MCF 10A (cell line): ENCODE results near the gene NAGPA. TPM values are rescaled to one million over a fixed set of nuclear protein-coding genes. Genes with fewer than 3 reads are reported as not detected.
"Not testable (repeated sequence)": the region's sequence is repeated elsewhere in the genome, so short reads cannot be mapped to it uniquely, and the experiment has no call there.

Experiments
- BruUV-seq: library from RNA; stranded (reverse); fragments of 400-500 nt; replicated peaks from 2 replicates; lab custom pipeline; 2021; lab: Mats Ljungman, UMichigan
- CTCF ChIA-PET: fragments of 300-600 bp; sonication (Branson Sonifier 250); formaldehyde crosslinking; extraction: SDS; loops from one replicate; lab custom pipeline; 2021; ENCODE audit warnings: antibody characterized with exemption, inconsistent platforms; lab: Yijun Ruan, JAX
- POLR2A ChIA-PET: fragments of 300-600, 350-650 bp; sonication (Branson Sonifier 250); formaldehyde crosslinking; extraction: SDS; loops from one replicate; lab custom pipeline; 2020; ENCODE audit warnings: antibody characterized with exemption, inconsistent platforms; lab: Yijun Ruan, JAX
- DNase-seq: peaks from one replicate; pipeline ENCODE4 v3.0.0-alpha.2; 2018; ENCODE audit not compliant: unreplicated experiment
- H3K27ac Mint-ChIP-seq: one replicate; pipeline ENCODE4 v1.8.0; 2022; ENCODE audit warnings: mild to moderate bottlenecking, low read depth, mixed read lengths; ENCODE audit not compliant: unreplicated experiment
- H3K27me3 Mint-ChIP-seq: one replicate; pipeline ENCODE4 v1.8.0; 2022; ENCODE audit warnings: mixed read lengths; ENCODE audit not compliant: insufficient read depth, unreplicated experiment
- H3K36me3 Mint-ChIP-seq: one replicate; pipeline ENCODE4 v1.8.0; 2022; ENCODE audit warnings: mild to moderate bottlenecking, moderate library complexity, mixed read lengths; ENCODE audit not compliant: insufficient read depth, unreplicated experiment
- H3K4me1 Mint-ChIP-seq: one replicate; pipeline ENCODE4 v1.8.0; 2022; ENCODE audit warnings: mixed read lengths; ENCODE audit not compliant: insufficient read depth, unreplicated experiment
- H3K4me3 Mint-ChIP-seq: one replicate; pipeline ENCODE4 v1.8.0; 2022; ENCODE audit warnings: mild to moderate bottlenecking, moderate library complexity, mixed read lengths; ENCODE audit not compliant: unreplicated experiment
- H3K9me3 Mint-ChIP-seq: one replicate; pipeline ENCODE4 v1.8.0; 2022; ENCODE audit warnings: mixed read lengths; ENCODE audit not compliant: unreplicated experiment
- CTCF ChIP-seq: fragments of 200-600 bp; IDR thresholded peaks from one replicate; pipeline ENCODE4 v1.8.0; 2022; ENCODE audit warnings: antibody characterized with exemption, mild to moderate bottlenecking; ENCODE audit not compliant: unreplicated experiment
- intact Hi-C: fragments of 100-400 bp; cut with micrococcal nuclease; formaldehyde crosslinking; loops from 2 replicates; pipeline ENCODE4 v1.14.1; 2022
- total RNA-seq: library from RNA; stranded (reverse); gene quantifications from 2 replicates; pipeline ENCODE4 v1.2.3, GENCODE V29; 2022

Gene NAGPA
- total RNA-seq, 1 experiment from 2014 or later, result 4.9 TPM

DNA sequence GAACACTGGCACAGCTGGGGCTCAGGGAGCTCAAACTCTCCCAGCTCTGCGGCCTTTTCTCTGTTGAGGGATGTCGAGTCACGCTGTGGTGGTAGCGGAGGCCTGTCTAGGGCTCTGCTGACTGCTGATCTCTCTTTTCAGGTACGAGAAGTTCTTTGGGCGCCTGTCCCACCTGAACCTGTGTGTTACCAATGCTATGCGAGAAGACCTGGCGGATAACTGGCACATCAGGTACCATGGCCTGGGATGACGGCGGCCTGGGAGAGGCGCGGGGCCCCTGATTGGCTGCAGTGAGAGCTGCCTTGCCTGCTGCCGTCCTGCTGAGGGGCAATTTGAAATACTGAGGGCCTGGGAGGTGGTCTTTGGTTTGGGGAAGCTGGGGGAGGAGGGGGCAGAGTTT, 43.6 kb upstream of the NAGPA start:
- no peak for DNase-seq
- TF ChIP-seq CTCF, result no peak
- intact Hi-C loops, result no loop called here
- no TSS peak for BruUV-seq
- POLR2A ChIA-PET, result no interaction called here
- no peaks in the 10 kb centered on the region for H3K27me3 Mint-ChIP-seq
- H3K36me3 Mint-ChIP-seq, result peaks cover 53% of the 10 kb centered on the region
- no peaks in the 10 kb centered on the region for H3K9me3 Mint-ChIP-seq
- peaks cover 5% of the 10 kb centered on the region for H3K4me1 Mint-ChIP-seq
- H3K27ac Mint-ChIP-seq, result no peak overlapping the region
- CTCF ChIA-PET, result no interaction called here
- H3K4me3 Mint-ChIP-seq, result no peak overlapping the region

DNA sequence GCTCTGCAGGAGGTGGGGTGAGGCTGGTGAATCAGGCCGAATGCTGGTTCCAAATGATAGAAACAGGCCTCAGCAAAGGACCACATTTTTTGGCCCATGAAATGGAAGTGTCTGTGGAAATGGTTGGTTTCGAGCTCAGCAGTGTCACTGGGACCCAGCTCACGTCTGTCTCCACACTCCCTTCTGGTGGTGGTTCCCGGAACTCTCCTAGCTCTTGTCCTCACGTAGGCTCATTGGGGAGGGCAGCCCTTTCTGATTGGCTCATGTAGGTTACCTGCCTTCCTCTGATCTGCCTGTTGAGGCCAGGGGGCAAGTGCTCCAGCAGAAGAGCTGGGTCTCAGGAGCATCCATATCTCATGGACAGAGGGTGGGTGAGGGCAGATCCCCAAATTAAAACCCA, 41.9 kb upstream of the NAGPA start:
- POLR2A ChIA-PET, result no interaction called here
- no peaks in the 10 kb centered on the region for H3K27me3 Mint-ChIP-seq
- no peak for DNase-seq
- BruUV-seq, result no TSS peak
- CTCF ChIA-PET, result interaction anchor here (0.9 to 1.3 kb wide), 4 partner anchors 9 to 17 kb away, joined by 3 to 7 read pairs (median 4); no protein-coding TSS in a partner anchor
- peaks cover 40% of the 10 kb centered on the region for H3K36me3 Mint-ChIP-seq
- intact Hi-C loops, result no loop called here
- no peak overlapping the region for H3K27ac Mint-ChIP-seq
- H3K4me1 Mint-ChIP-seq, result peaks cover 5% of the 10 kb centered on the region
- TF ChIP-seq CTCF, result no peak
- H3K9me3 Mint-ChIP-seq, result no peaks in the 10 kb centered on the region
- no peak overlapping the region for H3K4me3 Mint-ChIP-seq

- H3K4me1 Mint-ChIP-seq, intact Hi-C loops, POLR2A ChIA-PET, H3K27me3 Mint-ChIP-seq, DNase-seq, BruUV-seq, H3K9me3 Mint-ChIP-seq, H3K4me3 Mint-ChIP-seq: not testable (repeated sequence)
- peak overlapping the region; percentile 46 for H3K27ac Mint-ChIP-seq
- CTCF ChIA-PET, result interaction anchor here (1.5 to 1.8 kb wide), 3 partner anchors 11 to 19 kb away, joined by 3 to 7 read pairs (median 4); no protein-coding TSS in a partner anchor
- H3K36me3 Mint-ChIP-seq, result peaks cover 26% of the 10 kb centered on the region
Measured at GRCh38 chr16:5073771-5074170, 40.0 kb upstream of the NAGPA start.

- no peak for DNase-seq
- POLR2A ChIA-PET, result interaction anchor here (0.6 to 1.8 kb wide), 3 partner anchors 13 to 269 kb away, joined by 3 to 7 read pairs (median 3); no protein-coding TSS in a partner anchor
Measured at GRCh38 chr16:5073279-5073629, 39.5 kb upstream of the NAGPA start.

More at GRCh38 chr16:5073279-5073629, 39.5 kb upstream of the NAGPA start:
- no peaks in the 10 kb centered on the region for H3K9me3 Mint-ChIP-seq
- BruUV-seq, result no TSS peak
- peak overlapping the region; percentile 35 for H3K27ac Mint-ChIP-seq
- peak overlapping the region; percentile 95 for H3K4me3 Mint-ChIP-seq
- CTCF ChIA-PET, result interaction anchor here (1.5 to 1.8 kb wide), 3 partner anchors 12 to 20 kb away, joined by 3 to 7 read pairs (median 4); no protein-coding TSS in a partner anchor
- no peak for TF ChIP-seq CTCF
- H3K27me3 Mint-ChIP-seq, result no peaks in the 10 kb centered on the region
- H3K4me1 Mint-ChIP-seq, result peaks cover 5% of the 10 kb centered on the region
- intact Hi-C loops, result no loop called here
- peaks cover 26% of the 10 kb centered on the region for H3K36me3 Mint-ChIP-seq
